Endothelial cell of umbilical vein (primary cell): ENCODE measurements around the gene ARSB. TPM values are rescaled to one million over a fixed set of nuclear protein-coding genes. Genes with fewer than 3 reads are reported as not detected.

Source experiments
- BruUV-seq: library from RNA; stranded (reverse); fragments of 400-500 nt; replicated peaks from 2 replicates; lab custom pipeline; 2021; lab: Mats Ljungman, UMichigan
- CTCF ChIA-PET: fragments of 300-600, 350-600 bp; sonication (Branson Sonifier 250); formaldehyde crosslinking; loops from one replicate; lab custom pipeline; 2021; ENCODE audit warnings: antibody characterized with exemption, inconsistent platforms; lab: Charles Lee
- POLR2A ChIA-PET: fragments of 300-600, 350-600 bp; sonication (Branson Sonifier 250); formaldehyde crosslinking; loops from one replicate; lab custom pipeline; 2021; ENCODE audit warnings: antibody characterized with exemption, inconsistent platforms; lab: Charles Lee
- DNase-seq: peaks from one replicate; pipeline ENCODE4 v3.0.0-alpha.2; 2011; ENCODE audit warnings: low read depth, low spot score
- FAIRE-seq: peaks from 2 replicates; lab custom pipeline; 2011; peaks lifted over from hg19 to GRCh38; lab: Jason Lieb, UNC
- H2AFZ ChIP-seq: 2 replicates; pipeline ENCODE4 v1.6.0; 2012; ENCODE audit warnings: low read depth, low read length, control low read depth, inconsistent platforms
- H3K27ac ChIP-seq: 2 replicates; pipeline ENCODE4 v1.5.1; 2011; ENCODE audit warnings: low read depth, mild to moderate bottlenecking, control low read depth, low read length, moderate library complexity; ENCODE audit not compliant: insufficient read depth
- H3K27me3 ChIP-seq, 2 experiments: 2 replicates each; pipeline versions ENCODE4 v1.6.0 to v1.6.1; 2011; ENCODE audit warnings: low read length in 2 of 2, mixed read lengths in 1 of 2; ENCODE audit not compliant: control insufficient read depth in 2 of 2, insufficient read depth in 2 of 2
- H3K36me3 ChIP-seq, 2 experiments: 2 replicates in 1 of 2; 3 replicates in 1 of 2; pipeline ENCODE4 v1.5.1; 2011; ENCODE audit warnings: low read length in 2 of 2, mild to moderate bottlenecking in 1 of 2, moderate library complexity in 1 of 2; ENCODE audit not compliant: control insufficient read depth in 2 of 2, insufficient read depth in 2 of 2; ENCODE audit errors: extremely low read depth in 1 of 2
- H3K4me1 ChIP-seq: 3 replicates; pipeline ENCODE4 v1.5.1; 2011; ENCODE audit warnings: mild to moderate bottlenecking, low read length; ENCODE audit not compliant: control insufficient read depth, insufficient read depth; ENCODE audit errors: extremely low read depth
- H3K4me2 ChIP-seq: 2 replicates; pipeline ENCODE4 v1.6.1; 2011; ENCODE audit warnings: low read length, control low read depth, mixed read lengths; ENCODE audit not compliant: insufficient read depth
- H3K4me3 ChIP-seq, 3 experiments: fragments of 200-600 bp in 1 of 3; sonication (generic), shearing (Covaris generic) in 1 of 3; replicated peaks in 1 of 3; 2 replicates each; pipeline ENCODE4 v1.5.1; 2011 to 2016; ENCODE audit warnings: control low read depth in 3 of 3, low read length in 3 of 3, mild to moderate bottlenecking in 2 of 3, inconsistent platforms in 1 of 3, low read depth in 1 of 3, moderate library complexity in 1 of 3; ENCODE audit not compliant: insufficient read depth in 1 of 3
- H3K79me2 ChIP-seq: 2 replicates; pipeline ENCODE4 v1.6.0; 2012; ENCODE audit warnings: low read length, inconsistent platforms; ENCODE audit not compliant: control insufficient read depth, insufficient read depth
- H3K9ac ChIP-seq: replicated peaks from 2 replicates; pipeline ENCODE3; 2011; ENCODE audit warnings: low read length, control low read depth; ENCODE audit not compliant: insufficient read depth; ENCODE audit errors: extremely low read depth
- H3K9me1 ChIP-seq: replicated peaks from 3 replicates; pipeline ENCODE4 v1.6.0; 2011; ENCODE audit warnings: mild to moderate bottlenecking, low read length; ENCODE audit not compliant: control insufficient read depth, insufficient read depth; ENCODE audit errors: extremely low read depth
- H3K9me3 ChIP-seq: replicated peaks from 2 replicates; pipeline ENCODE4 v1.5.1; 2012; ENCODE audit warnings: low read length, inconsistent platforms; ENCODE audit not compliant: control insufficient read depth, insufficient read depth
- H4K20me1 ChIP-seq: replicated peaks from 2 replicates; pipeline ENCODE3; 2011; ENCODE audit warnings: mild to moderate bottlenecking, low read length; ENCODE audit not compliant: control insufficient read depth, insufficient read depth; ENCODE audit errors: extremely low read depth
- EZH2 ChIP-seq: IDR thresholded peaks from 2 replicates; pipeline ENCODE4 v1.6.1; 2012; ENCODE audit warnings: borderline replicate concordance, low read depth, mild to moderate bottlenecking, moderate library complexity, low read length, inconsistent platforms; ENCODE audit not compliant: severe bottlenecking
- FOS ChIP-seq: IDR thresholded peaks from 2 replicates; pipeline ENCODE4 v1.6.1; 2011; ENCODE audit warnings: mild to moderate bottlenecking, low read length, moderate library complexity, borderline replicate concordance; ENCODE audit not compliant: insufficient read depth
- GATA2 ChIP-seq: IDR thresholded peaks from 2 replicates; pipeline ENCODE4 v1.7.0; 2011; ENCODE audit warnings: low read depth, mild to moderate bottlenecking, moderate library complexity, mixed read lengths, low read length; ENCODE audit not compliant: insufficient read length, insufficient read depth
- JUN ChIP-seq: IDR thresholded peaks from 2 replicates; pipeline ENCODE4 v1.6.1; 2011; ENCODE audit warnings: borderline replicate concordance, low read depth; ENCODE audit not compliant: insufficient read length, insufficient read depth
- MYC ChIP-seq: IDR thresholded peaks from one replicate; pipeline ENCODE4 v1.6.1; 2011; ENCODE audit warnings: mild to moderate bottlenecking, low read depth, low read length
- POLR2A ChIP-seq: IDR thresholded peaks from 2 replicates; pipeline ENCODE4 v1.6.1; 2012; ENCODE audit warnings: low read depth, mild to moderate bottlenecking, control low read depth, low read length
- POLR2AphosphoS5 ChIP-seq: IDR thresholded peaks from 2 replicates; pipeline ENCODE4 v1.6.1; 2012; ENCODE audit warnings: low read depth, mild to moderate bottlenecking, control low read depth, low read length, moderate library complexity; ENCODE audit not compliant: insufficient read depth
- dilution Hi-C: fragments of 300-500 bp; cut with MboI; formaldehyde crosslinking; loops from one replicate; pipeline ENCODE4 v1.15.0; 2019; ENCODE audit warnings: low sequenced_read_pairs; ENCODE audit not compliant: extremely low pct_ligation_motif_present
- intact Hi-C: fragments of 100-400 bp; cut with micrococcal nuclease; formaldehyde crosslinking; loops from one replicate; pipeline ENCODE4 v1.10.0; 2022
- polyA plus RNA-seq, 4 experiments: library from polyadenylated mRNA; depleted of rRNA in 3 of 4; stranded (reverse) in 3 of 4; unstranded in 1 of 4; fragments of >200 nt; gene quantifications; 2 replicates each; pipeline versions ENCODE4 v1.2.1 to v1.2.3, GENCODE V29; 2011 to 2012; ENCODE audit warnings: missing spikeins in 1 of 4
- total RNA-seq: library from RNA; stranded (reverse); gene quantifications from 2 replicates; pipeline ENCODE4 v1.2.3, GENCODE V29; 2021
- TF ChIP-seq, protein P1 (sequence below): IDR thresholded peaks from 2 replicates; pipeline ENCODE4 v1.6.1; 2011; ENCODE audit not compliant: insufficient read depth, insufficient read length
- TF ChIP-seq, protein P2 (sequence below), 2 donors: IDR thresholded peaks; 1 replicate in 1 of 2; 2 replicates in 1 of 2; pipeline ENCODE4 v1.5.1; 2011; ENCODE audit warnings: low read length in 2 of 2, mild to moderate bottlenecking in 2 of 2, moderate library complexity in 2 of 2, control low read depth in 1 of 2, inconsistent platforms in 1 of 2, low read depth in 1 of 2; ENCODE audit not compliant: insufficient read depth in 1 of 2; ENCODE audit errors: extremely low read depth in 1 of 2

Gene ARSB
- total and polyA plus RNA-seq, 2 donors (not counting 3 experiments of a cell fraction or from before 2014, with no cell fraction given), result 17.2 to 25.8 TPM

GRCh38 chr5:78766412-78766762 lies 218.7 kb downstream of the ARSB start:
- H3K36me3 ChIP-seq, result no peaks in the 10 kb centered on the region
- H3K79me2 ChIP-seq, result no peaks in the 10 kb centered on the region
- no peak overlapping the region for H3K27ac ChIP-seq
- dilution Hi-C loops (no loop called here), intact Hi-C loops (no loop called here)
- POLR2A ChIA-PET, result no interaction called here
- CTCF ChIA-PET, result no interaction called here
- no peak overlapping the region for H3K9ac ChIP-seq
- H3K4me3 ChIP-seq, result no peak overlapping the region
- DNase-seq (no peak), FAIRE-seq (no peak)
- peaks cover 10 to 11% of the 10 kb centered on the region in 2 experiments for H3K27me3 ChIP-seq
- BruUV-seq, result no TSS peak
- no peaks in the 10 kb centered on the region for H3K9me3 ChIP-seq
- H3K4me2 ChIP-seq, result no peak overlapping the region
- H3K9me1 ChIP-seq, result no peaks in the 10 kb centered on the region
- no peak overlapping the region for H2AFZ ChIP-seq
- TF ChIP-seq POLR2A, result no peak
- no peak for TF ChIP-seq GATA2
- TF ChIP-seq, protein P1, sequence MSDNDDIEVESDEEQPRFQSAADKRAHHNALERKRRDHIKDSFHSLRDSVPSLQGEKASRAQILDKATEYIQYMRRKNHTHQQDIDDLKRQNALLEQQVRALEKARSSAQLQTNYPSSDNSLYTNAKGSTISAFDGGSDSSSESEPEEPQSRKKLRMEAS, result no peak
- TF ChIP-seq MYC, result no peak
- TF ChIP-seq JUN, result no peak
- TF ChIP-seq, protein P2, sequence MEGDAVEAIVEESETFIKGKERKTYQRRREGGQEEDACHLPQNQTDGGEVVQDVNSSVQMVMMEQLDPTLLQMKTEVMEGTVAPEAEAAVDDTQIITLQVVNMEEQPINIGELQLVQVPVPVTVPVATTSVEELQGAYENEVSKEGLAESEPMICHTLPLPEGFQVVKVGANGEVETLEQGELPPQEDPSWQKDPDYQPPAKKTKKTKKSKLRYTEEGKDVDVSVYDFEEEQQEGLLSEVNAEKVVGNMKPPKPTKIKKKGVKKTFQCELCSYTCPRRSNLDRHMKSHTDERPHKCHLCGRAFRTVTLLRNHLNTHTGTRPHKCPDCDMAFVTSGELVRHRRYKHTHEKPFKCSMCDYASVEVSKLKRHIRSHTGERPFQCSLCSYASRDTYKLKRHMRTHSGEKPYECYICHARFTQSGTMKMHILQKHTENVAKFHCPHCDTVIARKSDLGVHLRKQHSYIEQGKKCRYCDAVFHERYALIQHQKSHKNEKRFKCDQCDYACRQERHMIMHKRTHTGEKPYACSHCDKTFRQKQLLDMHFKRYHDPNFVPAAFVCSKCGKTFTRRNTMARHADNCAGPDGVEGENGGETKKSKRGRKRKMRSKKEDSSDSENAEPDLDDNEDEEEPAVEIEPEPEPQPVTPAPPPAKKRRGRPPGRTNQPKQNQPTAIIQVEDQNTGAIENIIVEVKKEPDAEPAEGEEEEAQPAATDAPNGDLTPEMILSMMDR (IDR thresholded peaks at IDR 0.05; ENCODE audit: extremely low read depth in 1 of 2, insufficient read depth in 1 of 2, low read depth in 1 of 2, low read length in 2 of 2), result no peak
- TF ChIP-seq FOS, result no peak
- no peak for TF ChIP-seq POLR2AphosphoS5
- TF ChIP-seq EZH2, result no peak
- peaks cover 4% of the 10 kb centered on the region for H3K4me1 ChIP-seq
- H4K20me1 ChIP-seq, result no peaks in the 10 kb centered on the region
